GM12878 (cell line): ENCODE results near the gene IHH. TPM values are rescaled to one million over a fixed set of nuclear protein-coding genes. Genes with fewer than 3 reads are reported as not detected.
A peak's percentile ranks its signal among the peaks of the same experiment; 100 is the strongest.

Experiments used
- BCLAF1 ChIP-seq: fragments of 450-650 bp; IDR thresholded peaks from 2 replicates; pipeline ENCODE4 v1.6.1; 2017; ENCODE audit warnings: antibody characterized with exemption, mild to moderate bottlenecking, moderate library complexity
- E2F4 ChIP-seq: IDR thresholded peaks from 2 replicates; pipeline ENCODE4 v1.6.1; 2012; ENCODE audit warnings: low read depth, low read length, improper control_type of control experiment
- EP300 ChIP-seq, 2 experiments: fragments of 150-350 bp in 1 of 2; IDR thresholded peaks; 2 replicates each; pipeline ENCODE4 v1.6.1; 2011 to 2012; ENCODE audit warnings: low read depth in 2 of 2, low read length in 2 of 2, borderline replicate concordance in 1 of 2, improper control_type of control experiment in 1 of 2, inconsistent platforms in 1 of 2; ENCODE audit not compliant: control insufficient read depth in 1 of 2
- ESRRA ChIP-seq: IDR thresholded peaks from 2 replicates; pipeline ENCODE4 v1.6.1; 2012; ENCODE audit warnings: mild to moderate bottlenecking, low read length, improper control_type of control experiment
- HSF1 ChIP-seq: fragments of 150-350 bp; IDR thresholded peaks from 2 replicates; pipeline ENCODE4 v1.6.1; 2014; ENCODE audit warnings: mild to moderate bottlenecking, low read depth, low read length
- MEF2B ChIP-seq: fragments of 450-650 bp; IDR thresholded peaks from 2 replicates; pipeline ENCODE4 v1.6.1; 2018; ENCODE audit warnings: mild to moderate bottlenecking, moderate library complexity; ENCODE audit not compliant: partially characterized antibody, poor library complexity, severe bottlenecking
- MXI1 ChIP-seq: fragments of 150-350 bp; IDR thresholded peaks from 2 replicates; pipeline ENCODE4 v1.6.1; 2011; ENCODE audit warnings: low read depth, mild to moderate bottlenecking, inconsistent platforms, low read length, improper control_type of control experiment
- PML ChIP-seq: IDR thresholded peaks from 2 replicates; pipeline ENCODE4 v1.6.1; 2012; ENCODE audit warnings: low read length, inconsistent platforms
- SREBF2 ChIP-seq: IDR thresholded peaks from 2 replicates; pipeline ENCODE4 v1.6.1; 2012; ENCODE audit warnings: mild to moderate bottlenecking, low read length
- SUPT20H ChIP-seq: IDR thresholded peaks from 2 replicates; pipeline ENCODE4 v1.6.1; 2011; ENCODE audit warnings: low read depth, mild to moderate bottlenecking, low read length, moderate library complexity, borderline replicate concordance; ENCODE audit not compliant: control insufficient read depth
- TCF12 ChIP-seq: IDR thresholded peaks from 2 replicates; pipeline ENCODE4 v1.6.1; 2011; ENCODE audit warnings: low read depth, mild to moderate bottlenecking, low read length
- YY1 ChIP-seq: IDR thresholded peaks from 2 replicates; pipeline ENCODE4 v1.6.1; 2011; ENCODE audit warnings: low read depth, mild to moderate bottlenecking, low read length
- ZNF687 ChIP-seq: fragments of 450-650 bp; IDR thresholded peaks from 2 replicates; pipeline ENCODE4 v1.6.1; 2017; ENCODE audit warnings: mild to moderate bottlenecking, moderate library complexity
- polyA plus RNA-seq, 11 experiments: library from polyadenylated mRNA; depleted of rRNA in 4 of 11; unstranded in 6 of 11; stranded (reverse) in 5 of 11; fragments of >200 nt; fragmentation: Nextera tagmentation in 4 of 11; fragmentation: Illumina TruSeq in 1 of 11; extraction: Ambion mirVana in 4 of 11; extraction: Trizol in 1 of 11; gene quantifications; 1 replicate in 1 of 11; 2 replicates in 10 of 11; pipeline versions ENCODE4 v1.2.1 to v1.2.3, GENCODE V29; 2011 to 2016; ENCODE audit warnings: inconsistent platforms in 2 of 11, missing spikeins in 2 of 11, low read depth in 1 of 11
- total RNA-seq, 4 experiments: library from RNA; depleted of rRNA in 3 of 4; stranded (reverse); fragments of >200 nt in 3 of 4; fragmentation: Illumina TruSeq in 1 of 4; extraction: Trizol in 1 of 4; gene quantifications; 2 replicates each; pipeline versions ENCODE4 v1.2.1 to v1.2.3, GENCODE V29; 2013 to 2021

Gene IHH
- total and polyA plus RNA-seq, 10 of the 15 experiments (the other 5 are each of a cell fraction or from before 2014, with no cell fraction given): 0.04 TPM; not detected in 9

GRCh38 chr2:219057709-219058540 is 2.8 kb downstream of the IHH start (continued):
- TF ChIP-seq E2F4 (no peak), MEF2B (no peak), ZNF687 (no peak), YY1 (0 out of 2 replicates have a peak, but pooled peaks have one; percentile 30), SREBF2 (no peak), BCLAF1 (no peak), MXI1 (no peak), EP300 (IDR thresholded peaks at IDR 0.05; ENCODE audit: borderline replicate concordance in 1 of 2, control insufficient read depth in 1 of 2, low read depth in 2 of 2, low read length in 2 of 2) (no peak), HSF1 (no peak), ESRRA (no peak), SUPT20H (no peak), TCF12 (peak; percentile 58; the same call in 1 of the 2 replicates), PML (no peak)
